Left colon (tissue), 2 donors: ENCODE results near the gene COX6B2. TPM values are rescaled to one million over a fixed set of nuclear protein-coding genes. Genes with fewer than 3 reads are reported as not detected.

Experiments used
- ATAC-seq: fragments of 200-7000 bp; cut with Tn5 transposase; one replicate; pipeline ENCODE4 v1.9.1; 2020; ENCODE audit warnings: mild to moderate bottlenecking, moderate library complexity
- DNase-seq, 2 donors: peaks; one replicate each; pipeline ENCODE4 v3.0.0-alpha.2; 2020
- intact Hi-C, 2 donors: fragments of 100-400 bp; cut with DNase I in 1 of 2; cut with micrococcal nuclease in 1 of 2; formaldehyde crosslinking; loops; one replicate each; pipeline versions ENCODE4 v1.11.2 to v1.14.0; 2022; cut with DNase I, micrococcal nuclease
- total RNA-seq, 2 donors: library from RNA; stranded (reverse); fragmentation: NEBNext Ultra II Directional; extraction: Animal tissue kit (Norgen Biotek cat#: 25700); gene quantifications; one replicate each; pipeline ENCODE4 v1.2.1, GENCODE V29; 2021
- donor health status: DM: no; HTN: no; CAD: no.
- donor health status: DM: yes; HTN: yes; CAD: no.

COX6B2 gene
- total RNA-seq, 2 donors from 2014 or later: 23.0 to 27.6 TPM

- ATAC-seq (peak; percentile 63), DNase-seq (peak; percentile 78 to 83)
- intact Hi-C loops: no loop called here
Observed at GRCh38 chr19:55384131-55384919, 29.8 kb upstream of the COX6B2 start, which contains the start of gene TMEM238. Gene TMEM238 (minus strand): TSS chr19:55384292. CDS start chr19:55384259, 33 bp downstream.

- DNase-seq (peak; percentile 59 to 67), ATAC-seq (peak; percentile 9)
- intact Hi-C loops: no loop called here
Observed at GRCh38 chr19:55383279-55384130, 29.0 kb upstream of the COX6B2 start.

- intact Hi-C loops: no loop called here
- ATAC-seq (no peak), DNase-seq (no peak)
Observed at GRCh38 chr19:55382522-55383054, 28.1 kb upstream of the COX6B2 start.

GRCh38 chr19:55382013-55382412 is 27.5 kb upstream of the COX6B2 start:
- DNase-seq: no peak
- no peak for ATAC-seq
- intact Hi-C loops: no loop called here

- DNase-seq (no peak), ATAC-seq (no peak)
- intact Hi-C loops: loop anchor here in 1 of 2 donors (10.0 kb wide), 1 partner anchor 74 kb away; no protein-coding TSS in a partner anchor
Observed at GRCh38 chr19:55379174-55379573, 24.7 kb upstream of the COX6B2 start.

GRCh38 chr19:55377356-55378131 is 23.0 kb upstream of the COX6B2 start:
- no peak for ATAC-seq
- DNase-seq: no peak
- intact Hi-C loops: loop anchor here in 1 of 2 donors (10.0 kb wide), 1 partner anchor 73 kb away; no protein-coding TSS in a partner anchor

GRCh38 chr19:55376241-55376933 is 21.9 kb upstream of the COX6B2 start, which contains the start of gene TMEM190:
Gene TMEM190 (plus strand): TSS chr19:55376826. CDS start chr19:55376854, 28 bp downstream.
- DNase-seq (no peak), ATAC-seq (peak; percentile 50)
- intact Hi-C loops: loop anchor here in 1 of 2 donors (10.0 kb wide), 1 partner anchor 72 kb away; no protein-coding TSS in a partner anchor

- ATAC-seq: peak; percentile 2
- intact Hi-C loops: loop anchor here in 1 of 2 donors (10.0 kb wide), 1 partner anchor 69 kb away; no protein-coding TSS in a partner anchor
- DNase-seq: no peak
Observed at GRCh38 chr19:55373993-55374757, 19.7 kb upstream of the COX6B2 start.

- no peak for ATAC-seq
Observed at GRCh38 chr19:55373306-55373992, 18.9 kb upstream of the COX6B2 start.

GRCh38 chr19:55372316-55373081 is 18.0 kb upstream of the COX6B2 start:
- ATAC-seq: no peak
- intact Hi-C loops: loop anchor here in 1 of 2 donors (10.0 kb wide), 1 partner anchor 68 kb away; no protein-coding TSS in a partner anchor
- DNase-seq: no peak

More at GRCh38 chr19:55373306-55373992, 18.9 kb upstream of the COX6B2 start:
- DNase-seq: no peak
- intact Hi-C loops: loop anchor here in 1 of 2 donors (10.0 kb wide), 1 partner anchor 69 kb away; no protein-coding TSS in a partner anchor

- intact Hi-C loops: loop anchor here in 1 of 2 donors (10.0 kb wide), 1 partner anchor 66 kb away; no protein-coding TSS in a partner anchor
- ATAC-seq (no peak), DNase-seq (no peak)
Observed at GRCh38 chr19:55370305-55370988, 15.9 kb upstream of the COX6B2 start, which contains the start of gene IL11. Gene IL11 (minus strand): TSS chr19:55370463. CDS start chr19:55370310, 153 bp downstream.

- intact Hi-C loops: loop anchor here in 1 of 2 donors (10.0 kb wide), 1 partner anchor 65 kb away; no protein-coding TSS in a partner anchor
- no peak for DNase-seq
- no peak for ATAC-seq
Observed at GRCh38 chr19:55369653-55370304, 15.3 kb upstream of the COX6B2 start.

GRCh38 chr19:55368701-55369563 is 14.4 kb upstream of the COX6B2 start:
- no peak for DNase-seq
- ATAC-seq: peak; percentile 59
- intact Hi-C loops: no loop called here
